ENCODE measurements around the gene TTC4. TPM values are rescaled to one million over a fixed set of nuclear protein-coding genes. Genes with fewer than 3 reads are reported as not detected.

The TTC4 gene
- total RNA-seq, 4 donors from 2014 or later = 16.7 to 59.9 (median 18.2) TPM

DNA sequence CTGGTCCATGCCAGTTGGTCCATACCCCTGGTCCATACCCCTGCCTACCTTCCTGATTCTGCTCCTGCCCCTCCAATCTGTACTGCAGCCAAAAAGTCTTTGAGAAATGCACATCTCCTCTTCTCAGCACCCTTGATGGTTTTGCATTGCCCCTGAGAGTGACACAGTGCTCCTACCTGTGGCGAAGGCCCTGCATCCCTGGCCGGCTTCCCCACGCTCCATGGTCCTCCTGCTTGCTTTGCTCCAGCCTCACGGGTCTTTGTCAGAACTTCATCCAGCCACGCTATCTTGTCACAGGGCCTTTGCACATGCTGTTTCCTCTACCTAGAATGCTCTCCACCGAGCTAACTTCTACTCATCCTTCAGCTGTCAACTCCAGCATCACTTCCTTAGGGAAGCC is 32.2 kb upstream of the TTC4 start:
- Histone ChIP-seq H3K9me3 (no peaks in the 10 kb centered on the region), H3K27me3 (no peaks in the 10 kb centered on the region), H3K27ac (no peak overlapping the region), H3K4me3 (no peak overlapping the region), H3K4me1 (no peaks in the 10 kb centered on the region), H3K36me3 (no peaks in the 10 kb centered on the region)
- no peak for DNase-seq (ENCODE audit: low spot score in 2 of 2)
- TF ChIP-seq, protein P1, sequence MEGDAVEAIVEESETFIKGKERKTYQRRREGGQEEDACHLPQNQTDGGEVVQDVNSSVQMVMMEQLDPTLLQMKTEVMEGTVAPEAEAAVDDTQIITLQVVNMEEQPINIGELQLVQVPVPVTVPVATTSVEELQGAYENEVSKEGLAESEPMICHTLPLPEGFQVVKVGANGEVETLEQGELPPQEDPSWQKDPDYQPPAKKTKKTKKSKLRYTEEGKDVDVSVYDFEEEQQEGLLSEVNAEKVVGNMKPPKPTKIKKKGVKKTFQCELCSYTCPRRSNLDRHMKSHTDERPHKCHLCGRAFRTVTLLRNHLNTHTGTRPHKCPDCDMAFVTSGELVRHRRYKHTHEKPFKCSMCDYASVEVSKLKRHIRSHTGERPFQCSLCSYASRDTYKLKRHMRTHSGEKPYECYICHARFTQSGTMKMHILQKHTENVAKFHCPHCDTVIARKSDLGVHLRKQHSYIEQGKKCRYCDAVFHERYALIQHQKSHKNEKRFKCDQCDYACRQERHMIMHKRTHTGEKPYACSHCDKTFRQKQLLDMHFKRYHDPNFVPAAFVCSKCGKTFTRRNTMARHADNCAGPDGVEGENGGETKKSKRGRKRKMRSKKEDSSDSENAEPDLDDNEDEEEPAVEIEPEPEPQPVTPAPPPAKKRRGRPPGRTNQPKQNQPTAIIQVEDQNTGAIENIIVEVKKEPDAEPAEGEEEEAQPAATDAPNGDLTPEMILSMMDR (IDR thresholded peaks at IDR 0.05) = no peak
- TF ChIP-seq POLR2A (IDR thresholded peaks at IDR 0.05) = no peak
- no peak for TF ChIP-seq POLR2AphosphoS5 (IDR thresholded peaks at IDR 0.05)
- WGBS = 96% methylated on average over 6 of the region's 6 CpGs

DNA sequence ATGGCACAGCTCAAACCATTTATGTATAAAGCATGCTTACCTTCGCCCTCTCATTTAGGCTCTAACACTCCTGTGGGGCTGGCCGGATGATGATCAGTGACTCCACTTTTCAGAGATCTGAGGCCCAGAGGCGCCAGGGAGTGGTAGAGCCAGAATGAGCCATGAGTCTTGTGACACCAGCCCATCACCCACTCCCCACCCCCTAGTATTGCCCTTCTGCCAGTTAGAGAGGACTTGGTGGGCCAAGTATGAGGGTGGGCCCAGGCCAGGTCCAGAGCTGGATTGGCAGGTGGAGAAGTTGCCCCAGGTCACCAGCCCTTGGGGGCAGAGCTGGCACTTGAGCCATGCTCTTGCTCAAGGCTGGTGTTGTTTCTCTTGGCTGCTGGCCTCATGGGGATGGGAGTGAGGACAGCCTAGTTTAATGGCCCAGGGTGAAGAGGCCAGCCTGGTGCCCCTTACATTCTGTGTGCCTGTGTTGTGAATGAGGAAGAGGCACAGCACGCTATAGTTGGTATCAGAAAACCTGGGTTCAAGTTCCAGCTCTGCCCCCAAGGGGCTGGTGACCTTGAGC is 30.2 kb upstream of the TTC4 start:
- Histone ChIP-seq H3K36me3 (no peaks in the 10 kb centered on the region), H3K4me1 (no peaks in the 10 kb centered on the region), H3K9me3 (no peaks in the 10 kb centered on the region), H3K4me3 (no peak overlapping the region), H3K27ac (no peak overlapping the region), H3K27me3 (no peaks in the 10 kb centered on the region)
- DNase-seq (ENCODE audit: low spot score in 2 of 2) = no peak
- 98% methylated on average over 4 of the region's 4 CpGs for WGBS
- TF ChIP-seq, protein P1 (IDR thresholded peaks at IDR 0.05) = no peak
- no peak for TF ChIP-seq EP300 (IDR thresholded peaks at IDR 0.05)

DNA sequence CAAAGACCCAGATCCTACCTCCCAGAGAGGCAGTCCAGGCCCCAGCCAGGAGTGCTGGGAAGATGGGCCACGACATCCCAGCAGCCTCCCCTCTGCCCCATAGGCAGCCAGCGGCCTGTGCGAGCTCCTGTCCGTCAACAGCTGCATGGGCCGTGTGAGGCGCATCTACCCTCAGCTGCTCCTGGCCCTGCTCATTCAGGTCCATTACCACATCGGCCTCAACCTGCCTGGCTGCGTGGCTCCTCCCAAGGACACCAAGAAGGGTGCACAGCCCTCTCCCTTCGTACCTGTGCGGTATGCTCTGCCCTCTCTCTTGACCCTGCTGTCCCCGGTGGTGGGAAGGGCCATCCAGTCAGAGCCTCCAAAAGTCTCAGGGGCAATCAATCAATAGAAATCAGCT is 29.5 kb upstream of the TTC4 start:
- no peak for TF ChIP-seq EP300 (IDR thresholded peaks at IDR 0.05)
- no peaks in the 10 kb centered on the region for H3K9me3 ChIP-seq
- no peaks in the 10 kb centered on the region for H3K27me3 ChIP-seq
- H3K4me1 ChIP-seq = no peaks in the 10 kb centered on the region
- H3K4me3 ChIP-seq = no peak overlapping the region
- no peak for DNase-seq (ENCODE audit: low spot score in 2 of 2)
- WGBS = 94% methylated on average over 5 of the region's 11 CpGs
- no peak overlapping the region for H3K27ac ChIP-seq
- H3K36me3 ChIP-seq = no peaks in the 10 kb centered on the region

DNA sequence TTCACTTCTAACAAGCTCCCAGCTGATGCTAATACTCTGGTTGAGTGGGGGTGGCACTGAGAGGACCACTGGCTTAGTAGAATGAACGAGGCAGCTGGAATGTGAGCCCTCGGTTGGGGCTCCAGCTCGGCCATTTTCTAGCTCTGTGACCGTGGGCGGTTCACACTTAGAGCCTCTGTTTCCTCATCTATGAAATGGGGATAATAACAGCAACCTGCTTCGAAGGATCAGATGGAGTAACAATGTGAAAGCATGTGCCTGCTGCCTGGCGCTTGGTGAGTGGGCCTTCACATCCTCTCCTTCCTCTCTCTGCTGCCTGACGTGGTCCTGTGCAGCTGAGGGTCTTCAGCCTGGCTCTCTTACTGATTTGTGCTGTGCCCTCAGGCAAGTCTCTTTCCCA is 20.9 kb upstream of the TTC4 start:
- H3K27me3 ChIP-seq = no peaks in the 10 kb centered on the region
- H3K9me3 ChIP-seq = no peaks in the 10 kb centered on the region
- H3K27ac ChIP-seq = no peak overlapping the region
- no peak overlapping the region for H3K4me3 ChIP-seq
- no peak for DNase-seq (ENCODE audit: low spot score in 2 of 2)
- TF ChIP-seq EP300 (IDR thresholded peaks at IDR 0.05) = no peak
- WGBS = 84% methylated on average over 6 of the region's 8 CpGs
- H3K36me3 ChIP-seq = no peaks in the 10 kb centered on the region
- H3K4me1 ChIP-seq = no peaks in the 10 kb centered on the region

DNA sequence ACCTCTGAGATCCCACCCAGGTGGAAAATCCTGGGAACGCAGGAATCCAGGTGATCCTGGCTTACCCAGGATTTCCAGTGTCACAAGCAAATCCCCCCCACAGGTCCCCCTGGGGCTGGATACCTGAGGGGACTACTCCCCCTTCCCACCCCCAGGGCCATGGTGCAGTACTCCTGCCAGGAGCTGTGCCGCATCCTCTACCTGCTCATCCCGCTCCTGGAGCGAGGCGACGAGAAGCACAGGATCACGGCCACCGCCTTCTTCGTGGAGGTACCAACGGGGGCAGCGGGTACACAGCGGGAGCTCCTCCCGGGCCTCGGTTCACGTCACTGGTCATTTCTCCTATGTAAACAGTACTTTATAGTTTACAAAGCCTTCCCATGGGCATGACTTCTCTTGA is 20.4 kb upstream of the TTC4 start:
- Histone ChIP-seq H3K4me1 (no peaks in the 10 kb centered on the region), H3K36me3 (no peaks in the 10 kb centered on the region), H3K27me3 (no peaks in the 10 kb centered on the region), H3K27ac (no peak overlapping the region), H3K4me3 (no peak overlapping the region), H3K9me3 (no peaks in the 10 kb centered on the region)
- TF ChIP-seq POLR2AphosphoS5 (IDR thresholded peaks at IDR 0.05) (no peak), POLR2A (IDR thresholded peaks at IDR 0.05) (no peak), EP300 (IDR thresholded peaks at IDR 0.05) (no peak)
- TF ChIP-seq, protein P1 (IDR thresholded peaks at IDR 0.05) = no peak
- DNase-seq (ENCODE audit: low spot score in 2 of 2) = no peak
- WGBS = 90% methylated on average over 15 of the region's 15 CpGs

DNA sequence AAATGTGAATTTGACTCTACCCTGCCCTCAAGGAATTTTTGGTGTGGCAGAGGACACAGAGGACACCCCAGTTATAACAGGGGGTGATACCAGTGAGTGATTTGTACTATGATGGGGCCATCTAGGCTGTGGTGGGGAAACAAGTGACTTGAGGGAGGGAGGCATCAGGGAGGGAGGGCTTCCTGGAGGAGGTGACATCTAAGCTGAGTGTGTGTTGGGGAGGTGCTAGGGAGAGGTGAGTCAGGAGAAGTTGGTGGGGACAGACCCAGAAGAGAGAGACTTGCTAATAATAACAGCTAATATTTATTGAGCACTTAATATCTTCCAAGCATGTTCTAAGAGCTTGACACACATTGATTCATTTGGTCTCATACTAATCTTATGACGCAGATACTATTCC is 19.9 kb upstream of the TTC4 start:
- H3K27me3 ChIP-seq = no peaks in the 10 kb centered on the region
- no peaks in the 10 kb centered on the region for H3K4me1 ChIP-seq
- H3K27ac ChIP-seq = no peak overlapping the region
- WGBS = 76% methylated on average over 1 of the region's 1 CpG
- H3K36me3 ChIP-seq = no peaks in the 10 kb centered on the region
- H3K4me3 ChIP-seq = no peak overlapping the region
- H3K9me3 ChIP-seq = no peaks in the 10 kb centered on the region
- TF ChIP-seq, protein P1 (IDR thresholded peaks at IDR 0.05) = no peak
- no peak for TF ChIP-seq POLR2A (IDR thresholded peaks at IDR 0.05)
- TF ChIP-seq POLR2AphosphoS5 (IDR thresholded peaks at IDR 0.05) = no peak
- TF ChIP-seq EP300 (IDR thresholded peaks at IDR 0.05) = no peak
- no peak for DNase-seq (ENCODE audit: low spot score in 2 of 2)

Data from suprapubic skin (tissue), 4 donors.